Stimulated activated CD4-positive, alpha-beta T cell treated with anti-CD3 and anti-CD28 coated beads, Interleukin-12 subunit alpha, Interleukin-12 subunit beta, amount 100 ng/mL, for 4 hours (primary cell): Measurements from ENCODE around the gene SELENOK.
A peak's percentile ranks its signal among the peaks of the same experiment; 100 is the strongest.
"Not testable (repeated sequence)": the region's sequence is repeated elsewhere in the genome, so short reads cannot be mapped to it uniquely, and the experiment has no call there.

ENCODE experiments used
- DNase-seq: peaks from one replicate; pipeline ENCODE4 v3.0.0-alpha.2; 2020

SELENOK gene

DNA sequence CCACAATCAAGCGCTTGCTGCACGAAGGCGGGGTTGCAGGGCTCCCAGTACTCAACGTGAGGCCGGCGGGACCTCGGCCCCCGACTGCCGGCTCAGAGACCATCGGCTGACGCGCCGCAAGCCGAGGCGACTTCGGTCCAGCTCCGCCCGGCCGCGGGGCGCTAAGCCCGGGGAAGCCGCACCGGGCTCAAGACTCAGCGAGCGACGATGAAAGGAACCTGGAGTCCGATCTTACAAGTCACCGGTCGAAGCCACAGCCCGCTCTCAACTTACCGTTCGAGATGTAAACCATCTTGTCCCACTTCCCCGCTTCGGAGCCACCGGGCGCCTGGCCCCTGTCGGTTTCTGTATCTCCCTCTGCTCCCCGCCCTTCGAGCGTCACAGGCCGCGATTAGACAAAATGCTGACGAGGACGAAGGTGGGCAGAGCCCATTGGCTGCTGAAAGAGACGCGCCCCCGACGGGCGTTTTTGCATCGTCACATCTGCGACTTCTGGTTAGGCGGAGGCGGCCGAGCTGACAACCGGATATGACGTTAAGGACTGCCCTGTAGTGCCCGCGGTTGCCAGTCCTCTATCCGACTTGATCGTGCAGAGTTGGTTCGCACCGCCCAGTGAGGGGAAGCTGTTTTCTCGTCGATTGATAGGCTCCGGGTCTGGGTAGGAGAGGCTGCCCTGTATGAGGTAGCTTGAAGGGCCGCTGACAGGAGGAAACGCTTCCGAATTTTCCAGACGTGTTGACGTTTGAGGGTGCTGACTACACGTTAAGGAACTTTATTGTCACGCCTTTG, at the start of gene SELENOK:
SELENOK (minus strand) TSS at position 363 of the 789 bp plus-strand sequence.
- DNase-seq, result peak; percentile 93

DNA sequence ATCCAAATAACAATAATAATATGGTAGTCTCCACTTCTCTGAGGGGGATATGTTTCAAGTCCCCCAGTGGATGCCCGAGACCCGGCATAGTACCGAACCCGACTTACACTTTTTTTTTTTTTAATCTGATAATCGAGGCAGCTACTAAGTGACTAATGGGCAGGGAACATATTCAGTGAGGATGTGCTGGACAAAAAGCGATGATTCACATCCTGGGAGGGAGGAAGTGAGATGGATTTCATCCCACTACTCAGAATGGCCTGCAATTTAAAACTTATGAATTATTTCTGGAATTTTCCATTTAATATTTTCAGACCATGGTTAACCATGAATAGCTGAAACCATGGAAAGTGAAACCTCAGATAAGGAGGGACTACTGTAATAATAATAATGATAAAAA, 49.5 kb upstream of the SELENOK start:
- no peak for DNase-seq

DNA sequence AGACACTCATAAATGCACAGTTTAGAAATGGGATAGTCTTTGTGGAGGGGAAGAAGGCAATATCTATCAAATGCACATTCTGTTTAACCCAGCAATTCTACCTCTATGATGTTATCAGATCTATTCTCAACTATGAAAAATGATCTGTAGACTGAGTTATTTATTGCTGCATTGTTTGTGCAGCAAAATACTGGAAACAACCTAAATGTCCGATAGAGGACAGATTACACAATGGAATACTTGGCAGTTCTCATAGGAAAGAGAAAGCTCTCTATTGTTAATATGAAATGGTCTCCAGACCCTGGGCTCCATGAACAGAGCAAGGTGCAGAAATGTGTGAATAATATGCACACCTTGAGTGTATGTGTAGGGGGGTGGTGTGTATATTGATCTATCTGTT, 49.0 kb upstream of the SELENOK start:
- DNase-seq, result no peak

DNA sequence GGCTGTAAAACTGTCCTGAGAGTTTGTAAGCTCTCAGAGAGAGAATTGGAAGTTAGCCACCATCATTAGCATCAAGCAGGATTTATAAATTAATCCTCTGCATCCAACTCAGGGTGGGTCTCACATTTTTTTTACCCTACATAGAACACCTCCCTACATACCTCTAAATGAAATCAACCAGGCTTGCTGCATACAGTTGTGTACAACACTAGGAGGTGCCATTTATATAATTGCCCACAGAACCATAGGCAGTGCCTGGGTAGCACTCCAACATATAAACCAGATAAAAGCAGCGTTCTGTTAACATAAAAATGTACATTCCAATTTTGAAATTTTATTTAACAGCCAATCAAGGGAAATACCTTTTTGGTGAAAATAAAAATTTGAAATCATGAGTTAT, 48.2 kb upstream of the SELENOK start:
- no peak for DNase-seq

DNA sequence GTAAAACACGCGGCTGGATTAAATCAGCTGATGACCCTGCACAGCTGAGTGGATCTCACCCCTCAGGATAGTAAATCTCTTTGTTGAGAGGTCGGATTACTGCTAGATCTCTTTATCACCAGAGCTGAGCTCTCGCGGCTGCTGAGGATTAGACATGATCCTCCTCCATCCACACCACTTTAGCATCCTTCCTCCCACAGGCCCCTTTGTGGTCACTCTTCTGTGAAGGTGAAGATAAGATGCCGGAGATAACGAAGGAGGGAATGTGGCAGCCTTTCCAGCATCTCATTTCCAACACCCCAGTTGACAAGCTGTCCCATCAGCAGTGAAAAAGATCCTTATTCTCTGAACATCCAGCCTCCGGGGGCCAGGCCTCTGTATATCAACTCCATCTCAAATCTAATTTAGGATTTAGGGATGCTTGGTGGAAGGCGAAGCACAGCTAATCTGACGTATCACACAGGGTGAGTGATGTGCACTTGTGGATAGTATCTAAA, 47.5 kb upstream of the SELENOK start:
- DNase-seq, result no peak

DNA sequence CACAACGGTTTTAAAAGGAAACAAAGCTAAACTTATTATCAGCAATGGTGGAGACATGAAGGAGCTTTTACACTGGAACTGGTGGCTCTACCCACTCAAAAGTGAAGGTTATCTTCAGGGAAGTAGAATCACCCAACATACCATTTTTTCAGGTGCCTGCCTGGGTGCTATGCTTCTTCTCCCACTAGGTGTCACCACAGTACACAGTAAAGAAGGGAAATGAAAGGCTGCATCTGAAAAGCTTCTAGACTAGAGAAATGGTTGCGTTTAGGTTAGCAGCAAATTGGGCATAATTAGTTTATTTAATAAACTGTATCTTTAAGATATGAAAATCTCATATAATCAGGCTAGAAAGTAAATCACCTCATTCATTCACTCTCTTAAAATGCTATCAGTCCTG, 47.0 kb upstream of the SELENOK start:
- no peak for DNase-seq

DNA sequence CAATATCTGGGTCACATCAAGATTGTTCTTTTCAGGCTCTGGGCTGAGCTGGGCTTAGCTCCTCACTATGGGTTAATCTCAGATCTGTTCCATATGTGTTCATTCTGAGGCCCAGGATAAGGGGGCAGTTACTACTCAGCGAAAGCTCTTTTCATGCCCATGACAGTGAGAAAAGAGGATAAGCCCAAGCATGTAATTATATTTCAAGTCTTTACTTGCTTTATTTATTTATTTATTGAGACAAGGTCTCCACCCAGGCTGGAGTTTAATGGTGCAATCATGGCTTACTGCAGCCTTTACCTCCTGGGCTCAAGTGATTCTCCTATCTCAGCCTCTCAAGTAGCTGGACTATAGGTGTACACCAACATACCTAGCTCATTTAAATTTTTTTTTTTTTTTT, 44.7 kb upstream of the SELENOK start:
- DNase-seq, result no peak

DNA sequence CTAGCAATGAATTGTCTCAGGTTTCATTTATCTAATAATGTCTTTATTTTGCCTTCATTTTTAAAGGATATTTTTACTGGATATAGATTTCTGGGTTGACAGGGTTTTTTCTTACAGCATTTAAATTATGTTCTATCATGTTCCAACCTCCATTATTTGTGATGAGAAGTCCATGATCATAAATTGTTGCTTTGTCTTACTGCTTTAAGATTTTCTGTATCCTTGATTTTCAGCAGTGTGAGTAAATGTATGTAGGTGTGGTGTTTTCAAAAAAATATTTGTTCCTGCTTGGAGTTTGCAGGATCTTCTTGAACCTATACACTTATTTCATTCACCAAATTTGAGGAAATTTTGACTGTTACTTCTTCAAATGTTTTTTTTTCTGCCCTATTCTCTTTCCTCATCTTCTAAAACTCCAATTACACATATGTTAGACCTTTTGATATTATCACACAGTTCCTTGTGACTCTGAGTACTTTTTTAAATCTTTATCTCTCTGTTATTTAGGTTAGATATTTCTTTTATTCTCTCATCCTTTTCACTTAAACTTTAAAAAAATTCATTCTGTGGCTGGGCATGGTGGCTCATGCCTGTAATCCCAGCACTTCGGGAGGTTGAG, 43.7 kb upstream of the SELENOK start:
- no peak for DNase-seq

DNA sequence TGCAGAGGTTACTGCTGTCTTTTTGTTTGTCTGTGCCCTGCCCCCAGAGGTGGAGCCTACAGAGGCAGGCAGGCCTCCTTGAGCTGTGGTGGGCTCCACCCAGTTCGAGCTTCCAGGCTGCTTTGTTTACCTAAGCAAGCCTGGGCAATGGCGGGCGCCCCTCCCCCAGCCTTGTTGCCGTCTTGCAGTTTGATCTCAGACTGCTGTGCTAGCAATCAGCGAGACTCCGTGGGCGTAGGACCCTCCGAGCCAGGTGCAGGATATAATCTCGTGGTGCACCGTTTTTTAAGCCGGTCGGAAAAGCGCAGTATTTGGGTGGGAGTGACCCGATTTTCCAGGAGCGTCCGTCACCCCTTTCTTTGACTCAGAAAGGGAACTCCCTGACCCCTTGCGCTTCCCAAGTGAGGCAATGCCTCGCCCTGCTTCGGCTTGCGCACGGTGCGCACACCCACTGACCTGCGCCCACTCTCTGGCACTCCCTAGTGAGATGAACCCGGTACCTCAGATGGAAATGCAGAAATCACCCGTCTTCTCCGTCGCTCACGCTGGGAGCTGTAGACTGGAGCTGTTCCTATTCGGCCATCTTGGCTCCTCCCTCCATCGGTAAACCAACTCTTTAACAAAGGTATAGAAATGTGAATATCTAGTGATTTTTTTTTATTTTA, 35.7 kb upstream of the SELENOK start:
- not testable (repeated sequence) for DNase-seq

DNA sequence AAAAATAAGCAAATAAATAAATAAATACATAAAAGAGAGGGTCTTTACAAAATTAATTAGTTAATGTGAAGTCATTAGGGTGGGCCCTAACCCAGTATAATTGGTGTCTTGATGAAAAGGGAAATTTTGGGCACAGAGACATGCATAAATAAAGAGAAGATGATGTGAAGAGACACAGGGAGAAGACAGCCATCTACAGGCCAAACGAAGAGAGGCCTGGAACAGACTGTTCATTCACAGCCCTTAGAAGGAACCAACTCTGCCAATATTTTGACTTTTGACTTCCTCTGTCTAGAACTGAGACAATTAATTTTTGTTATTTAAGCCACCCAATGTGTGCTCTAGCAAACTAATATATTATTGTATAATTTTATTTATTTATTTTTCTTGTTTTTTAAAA, 29.6 kb upstream of the SELENOK start:
- no peak for DNase-seq

DNA sequence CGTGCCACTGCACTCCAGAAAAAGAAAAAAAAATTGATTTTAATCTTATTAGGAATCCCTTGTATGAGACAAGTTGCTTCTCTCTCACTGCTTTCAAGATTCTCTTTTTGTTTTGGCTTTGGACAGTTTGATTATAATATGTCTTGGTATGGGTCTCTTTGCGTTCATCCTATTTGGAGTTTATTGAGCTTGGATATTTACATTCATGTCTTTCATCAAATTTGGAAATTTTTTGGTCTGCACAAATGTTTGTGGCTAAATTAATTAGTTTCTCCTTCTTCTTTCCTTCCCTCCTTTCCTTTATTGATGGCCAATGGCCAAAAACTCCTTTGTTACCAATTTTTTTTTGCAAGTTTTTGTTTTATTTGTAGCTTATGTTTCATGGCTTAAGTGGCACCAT, 28.1 kb upstream of the SELENOK start:
- no peak for DNase-seq

DNA sequence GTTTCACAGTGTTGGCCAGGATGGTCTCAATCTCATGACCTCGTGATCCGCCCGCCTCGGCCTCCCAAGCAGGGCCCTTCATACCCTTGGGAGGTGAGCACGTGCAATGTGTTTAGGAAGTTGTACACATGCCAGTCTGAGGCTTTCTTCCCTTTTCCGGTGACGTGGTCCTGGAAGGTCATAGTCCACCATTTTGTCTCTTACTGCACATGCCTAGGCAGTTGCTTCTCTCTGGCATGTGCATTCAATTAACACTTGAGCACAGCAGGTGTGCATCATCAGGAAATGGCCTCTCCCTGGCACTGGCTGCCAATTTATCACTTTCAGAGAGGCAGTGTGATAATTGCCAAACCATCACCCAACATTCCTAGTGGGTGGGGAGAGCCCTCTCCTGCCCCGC, 21.7 kb upstream of the SELENOK start:
- no peak for DNase-seq

DNA sequence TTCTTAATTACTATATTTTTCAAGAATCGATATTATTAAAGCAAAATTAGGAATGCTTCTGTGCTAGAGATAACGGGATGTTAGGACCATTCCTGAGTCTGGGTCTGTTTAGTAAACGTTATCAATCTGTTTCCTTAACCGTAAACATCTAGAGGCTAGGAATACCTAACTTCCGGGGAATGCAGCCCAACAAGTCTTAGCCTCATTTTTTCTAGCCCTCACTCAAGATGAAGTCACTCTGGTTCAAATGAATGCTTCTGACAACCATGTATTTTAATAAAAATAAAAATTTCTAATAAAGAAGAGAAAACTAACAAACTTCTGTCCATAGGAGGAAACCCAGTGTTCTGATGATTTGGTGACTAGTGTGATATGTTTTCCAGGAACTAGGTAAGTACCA, 11.1 kb upstream of the SELENOK start:
- DNase-seq, result no peak

DNA sequence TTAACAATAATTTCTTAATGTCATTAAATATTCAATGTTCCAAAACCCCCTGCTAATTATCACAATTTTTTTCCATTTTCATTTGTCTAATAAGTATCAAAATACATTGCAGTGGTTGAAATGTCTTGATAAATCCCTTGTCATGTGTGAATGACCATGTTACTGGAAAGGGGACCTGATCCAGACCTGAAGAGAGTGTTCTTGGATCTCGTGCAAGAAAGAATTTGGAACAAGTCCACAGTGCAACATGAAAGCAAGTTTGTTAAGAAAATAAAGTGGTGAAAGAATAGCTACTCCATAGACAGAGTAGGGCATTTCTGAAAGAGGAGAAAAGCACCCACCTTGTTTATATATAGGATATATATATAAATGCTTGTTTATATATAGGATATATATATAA, 10.4 kb upstream of the SELENOK start:
- DNase-seq, result no peak

DNA sequence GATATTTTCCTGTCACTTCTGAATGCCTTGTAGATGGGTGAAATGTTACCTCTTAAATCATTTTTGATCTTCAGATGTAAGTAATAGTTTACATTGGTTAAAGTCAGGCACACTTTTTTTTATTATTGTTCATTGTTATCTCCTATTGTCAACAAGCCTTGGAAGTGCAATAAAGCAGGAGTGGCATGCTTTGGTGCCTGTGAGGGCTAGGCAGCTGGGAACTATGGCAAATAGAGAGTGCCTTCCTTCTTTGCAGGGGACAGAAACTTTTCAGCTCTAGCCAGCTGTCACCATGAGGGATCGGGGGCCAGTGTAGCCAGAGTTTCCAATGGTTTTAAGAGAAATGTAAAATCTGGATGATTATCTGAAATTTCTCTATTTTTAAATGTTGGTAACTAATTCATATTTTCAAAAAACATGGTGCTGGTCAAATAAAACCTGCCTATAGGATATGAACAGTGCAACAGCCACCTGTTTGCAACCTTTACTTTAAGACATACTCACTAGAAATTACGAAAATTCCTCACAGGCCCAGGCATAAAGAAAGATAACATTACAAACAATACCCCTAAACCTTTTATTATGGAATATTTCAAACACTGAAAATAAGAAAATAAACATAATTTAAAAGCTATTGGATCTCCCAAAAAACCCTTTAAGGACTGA, 9.1 kb upstream of the SELENOK start:
- DNase-seq, result no peak

DNA sequence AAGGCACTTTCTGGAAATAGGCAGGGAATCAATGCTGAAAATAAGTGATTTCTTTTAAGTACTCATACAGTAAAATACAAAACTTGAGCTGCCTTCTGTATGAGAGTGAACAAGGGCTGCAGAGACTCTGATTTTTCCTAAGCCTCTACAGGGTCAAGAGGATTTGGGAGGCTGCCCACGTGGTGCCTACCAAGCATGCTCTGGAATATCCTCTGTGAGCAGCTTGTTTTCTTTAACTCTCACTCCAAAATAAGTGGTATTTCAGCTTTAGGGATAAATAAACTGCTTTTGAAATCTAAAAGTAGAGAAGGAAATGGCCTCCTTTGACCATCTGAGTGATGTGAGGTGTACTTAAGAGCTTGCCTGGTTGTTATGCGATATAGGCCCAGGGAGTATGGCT, 8.1 kb upstream of the SELENOK start:
- no peak for DNase-seq

DNA sequence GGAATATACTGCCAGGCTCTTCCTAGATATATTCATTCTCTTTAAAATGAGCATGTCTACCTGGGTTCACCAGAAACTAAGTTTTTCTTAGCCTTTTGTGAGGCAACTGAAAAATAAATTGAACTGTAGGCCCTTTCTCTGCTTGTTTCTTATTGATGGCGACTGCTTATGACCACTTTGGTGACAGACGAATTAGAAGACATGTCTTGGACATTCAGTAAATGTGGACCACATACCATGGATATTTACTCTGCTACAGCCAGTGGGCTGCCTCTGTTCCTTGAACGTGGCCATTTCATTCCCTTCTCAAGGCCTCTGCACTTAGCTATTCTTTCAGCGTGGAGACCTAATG, 603 bp upstream of the SELENOK start:
- no peak for DNase-seq

DNA sequence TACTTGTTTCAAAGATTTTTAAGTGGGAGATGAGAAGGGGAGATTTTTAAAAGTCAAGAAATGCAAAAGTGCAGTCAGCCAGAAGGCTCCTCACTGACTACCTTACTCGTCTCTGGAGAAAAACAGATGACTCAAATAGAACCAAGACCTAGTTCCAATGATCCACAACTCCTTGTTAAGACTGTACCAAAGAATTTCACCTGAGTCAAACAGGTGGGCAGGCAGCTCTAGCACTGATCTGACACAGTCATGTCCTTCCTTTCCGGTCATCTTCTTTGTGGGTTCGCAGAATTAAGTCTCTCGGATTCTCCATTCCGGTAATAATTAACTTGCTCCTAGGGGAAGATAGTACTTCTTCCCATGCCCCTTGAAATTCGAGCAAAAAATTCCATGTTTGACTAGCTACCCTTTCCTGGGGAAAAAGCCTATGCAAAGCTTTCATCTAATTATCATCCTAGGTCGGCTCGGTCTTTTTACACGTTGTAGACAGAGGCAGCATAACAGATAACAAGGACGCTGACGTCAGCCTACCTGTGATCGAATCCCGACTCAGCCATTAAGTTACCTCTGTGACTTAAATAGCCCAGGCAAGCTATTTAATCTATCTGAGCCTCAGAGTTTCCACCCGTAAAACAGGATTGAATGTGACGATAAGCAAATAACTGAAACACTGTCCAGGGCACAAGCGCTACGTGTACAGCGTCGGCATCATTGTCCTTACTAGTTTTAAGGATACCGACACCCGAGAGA, 758 bp downstream of the SELENOK start:
- peak; percentile 27 for DNase-seq

DNA sequence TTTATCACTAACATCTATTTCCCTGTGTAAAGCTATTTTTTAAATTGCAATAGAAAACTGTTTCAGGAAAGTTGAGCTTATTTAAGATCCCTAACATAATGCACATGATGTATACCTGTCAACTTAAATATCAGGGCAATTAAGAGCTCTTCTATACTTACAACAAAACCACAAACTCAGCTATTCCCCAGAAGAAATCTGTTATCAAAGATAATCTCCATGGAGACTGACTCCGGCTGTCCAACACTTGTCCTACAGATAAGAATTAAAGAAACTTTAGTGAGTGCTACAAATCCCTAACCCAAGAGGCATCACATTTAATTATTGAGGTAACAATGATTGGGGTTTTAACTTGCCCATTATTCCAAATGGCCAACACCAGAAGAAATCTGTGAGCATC, 3.4 kb downstream of the SELENOK start:
- DNase-seq, result no peak

DNA sequence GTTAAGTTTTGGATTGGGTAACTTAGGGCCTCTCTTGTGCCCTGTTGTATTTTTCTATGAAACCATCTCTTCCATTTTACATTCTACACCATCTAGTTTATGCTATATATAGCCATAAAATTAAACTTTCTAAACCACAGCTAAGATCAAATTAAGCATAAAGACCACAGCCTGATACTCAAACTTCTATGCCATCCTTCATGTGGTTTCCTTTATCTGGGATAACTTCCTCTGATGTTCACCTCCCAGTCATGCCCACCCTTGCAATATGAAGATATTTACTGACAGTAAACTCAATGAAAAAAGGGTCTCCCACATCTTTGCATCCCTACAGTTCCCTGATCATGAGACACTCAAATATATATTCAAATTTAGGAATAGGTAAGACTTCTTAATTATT, 4.2 kb downstream of the SELENOK start:
- DNase-seq, result no peak

DNA sequence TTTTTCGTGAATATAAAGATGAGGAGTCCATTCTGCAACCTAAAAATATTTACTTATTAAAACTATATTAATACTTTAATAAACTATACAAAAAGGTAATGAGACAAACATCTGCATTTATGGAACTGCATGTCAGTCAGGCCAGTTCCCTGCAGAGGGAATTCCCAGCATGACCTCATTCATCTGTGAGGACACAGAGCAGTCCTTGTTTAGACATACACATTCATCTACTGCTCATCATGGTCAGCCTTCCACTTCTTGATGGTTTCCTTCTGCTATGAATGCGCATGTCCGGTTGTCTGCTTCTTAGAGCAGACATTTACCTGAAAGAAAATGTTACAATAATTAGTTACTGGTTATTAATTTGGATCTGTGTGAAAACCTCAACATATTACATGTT, 6.4 kb downstream of the SELENOK start:
- DNase-seq, result no peak

DNA sequence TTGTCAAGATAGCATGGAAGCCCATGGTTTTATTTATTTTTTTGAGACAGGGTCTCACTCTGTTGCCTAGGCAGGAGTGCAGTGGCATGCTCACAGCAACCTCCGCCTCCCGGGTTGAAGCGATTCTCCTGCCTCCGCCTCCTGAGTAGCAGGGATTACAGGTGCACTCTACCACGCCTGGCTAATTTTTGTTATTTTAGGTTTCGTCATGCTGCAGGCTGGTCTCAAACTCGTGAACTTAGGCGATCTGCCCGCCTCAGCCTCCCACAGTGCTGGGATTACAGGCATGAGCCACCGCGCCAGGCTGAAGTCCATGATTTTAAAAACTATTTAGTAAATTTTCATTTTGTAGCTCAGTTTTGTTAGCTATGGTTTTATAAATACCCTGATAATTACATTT, 7.0 kb downstream of the SELENOK start:
- DNase-seq, result no peak

DNA sequence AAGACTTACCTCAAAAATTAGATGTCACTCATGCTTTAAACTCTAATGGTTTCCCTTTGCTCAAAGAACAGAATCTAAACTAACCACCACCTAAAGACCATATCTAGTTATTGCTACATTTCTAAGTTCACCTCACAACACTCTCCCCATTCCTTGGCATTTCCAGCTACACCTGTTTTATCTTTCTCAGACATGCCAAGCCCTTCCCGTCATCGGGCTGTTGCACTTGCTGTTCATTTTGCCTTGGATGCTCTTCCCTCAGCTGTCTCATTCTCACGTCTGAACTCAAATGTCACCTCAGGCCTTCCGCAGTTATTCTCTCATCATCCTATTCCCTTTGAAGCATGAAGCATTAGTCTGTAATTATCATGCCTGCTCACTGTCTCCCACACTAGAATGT, 8.7 kb downstream of the SELENOK start:
- DNase-seq, result no peak
